Progenitor cell of endocrine pancreas (in vitro differentiated cells): ENCODE measurements around the gene THRB. TPM values are rescaled to one million over a fixed set of nuclear protein-coding genes. Genes with fewer than 3 reads are reported as not detected.

Source experiments
- DNase-seq: peaks from one replicate; pipeline ENCODE4 v3.0.0; 2021; ENCODE audit warnings: low spot score; ENCODE audit not compliant: unreplicated experiment
- H3K27ac Mint-ChIP-seq: 2 replicates; pipeline ENCODE4 v1.8.0; 2021; ENCODE audit warnings: mild to moderate bottlenecking, moderate library complexity, mixed read lengths
- H3K27me3 Mint-ChIP-seq: 2 replicates; pipeline ENCODE4 v1.8.0; 2021; ENCODE audit warnings: mixed read lengths
- H3K36me3 Mint-ChIP-seq: 2 replicates; pipeline ENCODE4 v1.8.0; 2022; ENCODE audit warnings: mixed read lengths; ENCODE audit not compliant: insufficient read depth
- H3K4me1 Mint-ChIP-seq: 2 replicates; pipeline ENCODE4 v1.8.0; 2021; ENCODE audit warnings: low read depth, mixed read lengths
- H3K4me3 Mint-ChIP-seq: 2 replicates; pipeline ENCODE4 v1.8.0; 2021; ENCODE audit warnings: low read depth, mild to moderate bottlenecking, moderate library complexity, mixed read lengths
- H3K9me3 Mint-ChIP-seq: 2 replicates; pipeline ENCODE4 v1.8.0; 2021; ENCODE audit warnings: low read depth, mixed read lengths
- CTCF ChIP-seq: fragments of 200-600 bp; sonication (generic); IDR thresholded peaks from one replicate; pipeline ENCODE4 v1.5.0; 2021; ENCODE audit warnings: antibody characterized with exemption, mild to moderate bottlenecking; ENCODE audit not compliant: unreplicated experiment
- total RNA-seq: library from RNA; stranded (reverse); gene quantifications from 2 replicates; pipeline ENCODE4 v1.2.1, GENCODE V29; 2021

THRB gene
- total RNA-seq, 1 donor from 2014 or later: 19.7 TPM

- DNase-seq: no peak
- H3K4me1 Mint-ChIP-seq: peaks cover 4% of the 10 kb centered on the region
These were observed 269.2 kb downstream of the THRB start for GRCh38 chr3:24225385-24225950.

GRCh38 chr3:24224666-24225384, 269.8 kb downstream of the THRB start:
- Mint-ChIP-seq H3K27me3 (no peaks in the 10 kb centered on the region), H3K9me3 (no peaks in the 10 kb centered on the region), H3K4me3 (no peak overlapping the region), H3K36me3 (peaks cover 2% of the 10 kb centered on the region), H3K27ac (no peak overlapping the region), H3K4me1 (peaks cover 4% of the 10 kb centered on the region)
- TF ChIP-seq CTCF: no peak
- DNase-seq: no peak

More at GRCh38 chr3:24225385-24225950, 269.2 kb downstream of the THRB start:
- no peak for TF ChIP-seq CTCF
- H3K4me3 Mint-ChIP-seq: no peak overlapping the region
- no peaks in the 10 kb centered on the region for H3K27me3 Mint-ChIP-seq
- H3K9me3 Mint-ChIP-seq: no peaks in the 10 kb centered on the region
- no peak overlapping the region for H3K27ac Mint-ChIP-seq
- peaks cover 2% of the 10 kb centered on the region for H3K36me3 Mint-ChIP-seq

GRCh38 chr3:24222165-24222805, 272.4 kb downstream of the THRB start:
- DNase-seq: no peak
- Mint-ChIP-seq H3K4me3 (no peak overlapping the region), H3K36me3 (peaks cover 2% of the 10 kb centered on the region), H3K27me3 (no peaks in the 10 kb centered on the region), H3K27ac (no peak overlapping the region), H3K9me3 (no peaks in the 10 kb centered on the region), H3K4me1 (peaks cover 4% of the 10 kb centered on the region)
- no peak for TF ChIP-seq CTCF

GRCh38 chr3:24220859-24221657, 273.6 kb downstream of the THRB start:
- Mint-ChIP-seq H3K4me3 (no peak overlapping the region), H3K9me3 (no peaks in the 10 kb centered on the region), H3K27me3 (no peaks in the 10 kb centered on the region), H3K36me3 (peaks cover 2% of the 10 kb centered on the region), H3K27ac (peak overlapping the region; percentile 73), H3K4me1 (peaks cover 4% of the 10 kb centered on the region)
- TF ChIP-seq CTCF: no peak
- no peak for DNase-seq

GRCh38 chr3:24215502-24215901, 279.1 kb downstream of the THRB start:
- Mint-ChIP-seq H3K36me3 (no peaks in the 10 kb centered on the region), H3K27me3 (no peaks in the 10 kb centered on the region), H3K4me1 (peaks cover under 1% of the 10 kb centered on the region), H3K4me3 (no peak overlapping the region), H3K9me3 (no peaks in the 10 kb centered on the region), H3K27ac (no peak overlapping the region)
- no peak for DNase-seq
- no peak for TF ChIP-seq CTCF
